Kidney tubule cell (primary cell): ENCODE results near the gene ADGRG1.
"Not testable (repeated sequence)": the region's sequence is repeated elsewhere in the genome, so short reads cannot be mapped to it uniquely, and the experiment has no call there.

Source experiments
- DNase-seq: peaks from one replicate; pipeline ENCODE4 v3.0.0-alpha.2; 2018; ENCODE audit warnings: low spot score

ADGRG1 gene

GRCh38 chr16:57628008-57628781, at the start of gene ADGRG1:
Gene ADGRG1 (plus strand): TSS chr16:57628630. CDS start chr16:57650288, 21,658 bp downstream.
- DNase-seq = peak; percentile 99

GRCh38 chr16:57579361-57579665, 49.1 kb upstream of the ADGRG1 start:
- DNase-seq = no peak

- no peak for DNase-seq
Measured at GRCh38 chr16:57585051-57585687, 43.3 kb upstream of the ADGRG1 start.

GRCh38 chr16:57588831-57589230, 39.6 kb upstream of the ADGRG1 start:
- no peak for DNase-seq

GRCh38 chr16:57589374-57589773, 39.1 kb upstream of the ADGRG1 start:
- DNase-seq = no peak

GRCh38 chr16:57590654-57591085, 37.8 kb upstream of the ADGRG1 start:
- DNase-seq = peak; percentile 73

GRCh38 chr16:57591086-57591869, 37.2 kb upstream of the ADGRG1 start:
- DNase-seq = peak; percentile 91

- no peak for DNase-seq
Measured at GRCh38 chr16:57591870-57592485, 36.5 kb upstream of the ADGRG1 start.

GRCh38 chr16:57592591-57593003, 35.8 kb upstream of the ADGRG1 start:
- no peak for DNase-seq

- no peak for DNase-seq
Measured at GRCh38 chr16:57593021-57593420, 35.4 kb upstream of the ADGRG1 start.

- DNase-seq = no peak
Measured at GRCh38 chr16:57593990-57594389, 34.4 kb upstream of the ADGRG1 start.

- no peak for DNase-seq
Measured at GRCh38 chr16:57594531-57595031, 33.8 kb upstream of the ADGRG1 start.

- DNase-seq = not testable (repeated sequence)
Measured at GRCh38 chr16:57596234-57596633, 32.2 kb upstream of the ADGRG1 start.

- no peak for DNase-seq
Measured at GRCh38 chr16:57598437-57598836, 30.0 kb upstream of the ADGRG1 start.

- DNase-seq = peak; percentile 76
Measured at GRCh38 chr16:57600048-57600835, 28.2 kb upstream of the ADGRG1 start.

- DNase-seq = no peak
Measured at GRCh38 chr16:57600952-57601580, 27.4 kb upstream of the ADGRG1 start.

GRCh38 chr16:57601801-57602478, 26.5 kb upstream of the ADGRG1 start:
- no peak for DNase-seq

GRCh38 chr16:57603115-57604024, 25.1 kb upstream of the ADGRG1 start:
- no peak for DNase-seq

- DNase-seq = no peak
Measured at GRCh38 chr16:57604177-57604576, 24.3 kb upstream of the ADGRG1 start.
